Measurements from ENCODE around the gene EGFR.

EGFR gene

DNA sequence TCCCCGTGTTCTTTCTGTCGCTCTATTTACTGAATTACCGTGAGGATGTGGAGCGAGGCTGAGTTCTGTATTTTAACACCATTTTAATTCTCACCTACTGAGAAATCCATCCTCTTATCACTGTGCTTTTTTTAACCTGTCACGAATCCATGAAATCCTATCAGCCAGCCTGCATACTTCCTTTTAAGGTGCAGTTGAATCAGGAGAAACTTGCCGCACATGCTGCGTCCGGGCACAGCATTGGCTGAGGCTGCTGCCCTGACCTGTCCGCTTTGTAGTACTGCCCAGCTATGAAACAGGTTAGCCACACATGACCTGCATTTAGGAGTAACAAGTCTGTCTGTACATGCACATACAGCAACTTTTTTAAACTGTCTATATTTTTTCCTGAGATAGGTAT, 82.5 kb downstream of the EGFR start:
- no peak for DNase-seq (ENCODE audit: low read depth)

DNA sequence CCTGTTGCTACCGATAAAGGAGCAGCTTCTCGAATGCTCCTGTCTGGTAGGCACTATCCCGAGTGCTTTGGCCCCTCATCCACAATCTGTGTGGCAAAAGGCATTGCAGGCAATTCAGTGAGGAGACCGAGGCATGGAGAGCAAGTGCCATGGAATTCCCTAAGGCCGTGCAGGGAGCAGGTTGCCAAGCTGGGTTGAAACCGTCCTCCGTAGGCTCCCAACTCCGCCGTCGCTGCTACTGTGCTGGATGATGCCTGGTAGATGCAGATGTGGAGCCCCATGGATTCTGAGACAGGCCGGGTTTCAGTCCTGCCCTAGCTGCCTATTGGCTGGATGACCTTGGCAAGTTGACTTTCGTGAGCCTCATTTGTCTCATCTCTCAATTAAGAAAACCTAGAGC, 85.3 kb downstream of the EGFR start:
- DNase-seq (ENCODE audit: low read depth) = no peak

DNA sequence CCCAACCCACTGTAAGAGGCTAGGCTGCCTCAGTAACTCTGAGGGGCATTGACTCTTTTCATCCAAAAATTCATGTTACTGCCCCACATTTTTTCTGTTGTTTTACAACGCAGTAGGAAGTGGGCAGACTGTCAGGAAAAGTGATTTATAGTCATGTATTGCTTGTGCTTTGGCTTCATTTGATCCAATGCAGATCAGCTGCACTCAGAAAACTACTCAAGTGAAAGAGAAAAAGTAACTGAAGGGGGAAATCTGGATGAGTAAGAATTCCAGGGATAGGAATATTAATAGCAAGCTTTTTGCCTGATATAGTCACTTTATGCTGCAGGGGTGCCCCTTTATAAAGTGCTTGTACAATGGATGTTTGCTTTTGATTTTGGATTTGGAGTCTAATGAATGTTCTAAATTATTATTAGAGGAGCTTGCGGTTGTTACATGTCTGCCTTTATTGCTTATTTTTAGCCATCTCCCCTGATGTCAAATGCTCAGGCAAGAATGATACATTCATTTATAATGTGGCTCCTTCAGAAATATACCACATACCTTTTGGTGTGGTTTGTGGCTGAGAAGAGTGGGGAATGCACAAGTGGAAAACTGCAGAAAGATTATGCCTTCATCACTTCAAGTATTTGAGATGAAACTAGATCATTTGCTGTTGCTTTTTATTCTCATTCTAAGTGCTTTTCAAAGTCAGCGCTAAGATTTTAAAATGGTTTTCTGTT, 86.1 kb downstream of the EGFR start:
- DNase-seq (ENCODE audit: low read depth) = no peak

DNA sequence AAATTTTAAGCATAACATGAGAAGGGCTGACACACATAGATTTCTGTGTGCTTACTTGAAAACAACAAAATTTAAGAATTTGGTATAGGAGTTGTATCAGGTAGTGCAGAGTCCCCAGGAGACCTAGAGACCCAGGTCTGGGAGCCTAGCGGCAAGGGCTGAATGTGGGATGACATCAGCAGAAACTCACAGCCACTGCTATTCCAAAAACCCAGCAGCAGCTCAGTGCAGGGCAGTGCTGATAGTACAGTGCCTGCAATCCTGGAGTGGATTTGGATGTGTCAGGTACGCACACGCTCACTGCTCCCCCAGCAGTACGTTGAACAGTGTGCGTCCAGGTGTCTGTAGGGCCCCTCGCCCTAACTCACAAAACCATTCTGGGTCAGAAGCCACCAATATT, 87.1 kb downstream of the EGFR start:
- DNase-seq (ENCODE audit: low read depth) = no peak

DNA sequence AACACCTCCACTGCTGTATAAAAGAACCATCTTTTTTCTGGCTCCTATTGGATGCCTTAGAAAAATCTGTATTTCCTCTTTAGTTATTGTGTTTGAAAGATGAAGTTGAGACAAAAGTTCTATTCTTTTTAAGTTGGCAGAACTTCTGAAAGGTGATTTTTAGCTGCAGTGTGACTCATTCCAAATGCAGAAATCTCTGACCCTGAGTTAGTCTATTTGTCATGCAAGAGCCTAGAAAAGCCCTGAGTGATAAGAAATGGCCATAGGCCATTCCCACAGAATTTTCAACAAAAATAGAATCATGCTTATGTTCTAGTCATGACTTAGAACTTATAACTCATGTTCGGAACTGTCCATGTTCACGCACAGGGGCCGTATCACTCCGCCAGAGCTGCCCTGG, 89.1 kb downstream of the EGFR start:
- no peak for DNase-seq (ENCODE audit: low read depth)

DNA sequence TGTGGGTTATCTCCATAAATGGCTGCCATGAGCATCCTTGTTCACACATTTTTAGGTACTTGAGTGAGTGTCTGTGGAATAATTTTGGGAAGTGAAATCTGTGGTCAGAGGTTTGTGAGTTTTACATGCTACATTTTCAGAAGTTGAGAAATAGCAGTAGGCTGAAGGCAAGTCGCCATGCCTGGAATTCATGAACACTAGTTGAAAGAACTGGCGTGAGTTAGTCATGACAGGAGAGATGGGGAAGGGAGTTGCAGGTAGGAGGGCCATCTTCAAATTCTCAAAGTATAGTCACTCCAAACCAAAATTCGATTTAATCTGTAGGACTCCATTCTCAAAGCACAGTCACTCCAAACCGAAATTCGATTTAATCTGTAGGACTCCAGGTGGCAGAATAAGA, 89.6 kb downstream of the EGFR start:
- DNase-seq (ENCODE audit: low read depth) = no peak

DNA sequence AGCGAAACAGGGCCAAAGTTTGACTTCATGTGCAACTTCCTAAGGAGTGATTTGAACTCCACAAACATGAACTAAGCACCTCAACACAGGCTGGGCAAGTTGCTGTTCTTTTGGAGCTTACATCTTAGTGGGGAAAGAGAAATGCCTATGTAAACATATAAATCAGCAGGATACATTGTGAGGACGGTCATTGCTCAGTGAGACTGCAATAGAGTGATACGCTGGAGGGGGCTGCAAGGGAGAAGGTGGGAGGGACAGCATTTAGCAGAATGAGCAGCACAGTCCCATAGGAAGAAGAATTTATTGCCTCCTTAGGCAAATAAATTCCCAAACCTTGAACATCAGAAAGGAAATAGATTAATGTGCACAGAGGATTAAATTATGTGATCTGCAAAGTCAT, 90.0 kb downstream of the EGFR start:
- DNase-seq (ENCODE audit: low read depth) = no peak

DNA sequence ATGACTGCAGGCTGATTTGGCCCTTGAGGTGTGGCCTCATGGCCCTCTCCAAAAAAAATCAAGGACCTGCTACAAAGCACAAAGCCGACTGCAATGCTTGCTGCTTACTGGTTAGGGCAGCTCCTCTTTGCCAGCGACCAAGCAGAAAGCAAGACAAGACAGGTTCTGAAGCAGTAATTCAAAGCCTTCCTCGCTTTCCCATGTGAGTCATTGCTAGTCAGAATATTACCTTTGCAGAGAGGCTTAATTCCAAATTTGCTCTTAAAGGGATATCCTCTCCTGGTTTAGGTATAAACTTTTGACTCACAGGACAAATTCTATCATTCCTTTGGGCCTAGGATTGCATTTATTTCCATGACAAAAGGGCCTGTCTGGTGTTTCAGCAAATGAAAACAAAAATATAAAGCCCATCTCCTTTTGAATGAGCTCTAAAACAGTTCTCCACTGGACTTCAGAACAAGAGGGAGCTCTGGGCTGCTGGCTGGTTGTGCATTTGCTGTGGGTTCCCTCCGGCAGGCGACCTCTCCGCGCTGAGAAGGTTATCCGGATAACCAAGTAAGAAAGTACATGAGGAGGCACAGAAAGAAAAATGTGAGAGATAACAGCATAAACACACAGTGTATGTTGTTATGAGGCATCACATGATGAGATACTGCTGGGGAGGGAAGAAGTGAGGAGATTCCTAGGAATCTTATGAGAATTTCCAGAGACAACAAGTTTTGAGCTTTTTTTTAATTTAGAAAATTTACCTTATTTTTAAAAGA, 90.8 kb downstream of the EGFR start:
- DNase-seq (ENCODE audit: low read depth) = no peak

DNA sequence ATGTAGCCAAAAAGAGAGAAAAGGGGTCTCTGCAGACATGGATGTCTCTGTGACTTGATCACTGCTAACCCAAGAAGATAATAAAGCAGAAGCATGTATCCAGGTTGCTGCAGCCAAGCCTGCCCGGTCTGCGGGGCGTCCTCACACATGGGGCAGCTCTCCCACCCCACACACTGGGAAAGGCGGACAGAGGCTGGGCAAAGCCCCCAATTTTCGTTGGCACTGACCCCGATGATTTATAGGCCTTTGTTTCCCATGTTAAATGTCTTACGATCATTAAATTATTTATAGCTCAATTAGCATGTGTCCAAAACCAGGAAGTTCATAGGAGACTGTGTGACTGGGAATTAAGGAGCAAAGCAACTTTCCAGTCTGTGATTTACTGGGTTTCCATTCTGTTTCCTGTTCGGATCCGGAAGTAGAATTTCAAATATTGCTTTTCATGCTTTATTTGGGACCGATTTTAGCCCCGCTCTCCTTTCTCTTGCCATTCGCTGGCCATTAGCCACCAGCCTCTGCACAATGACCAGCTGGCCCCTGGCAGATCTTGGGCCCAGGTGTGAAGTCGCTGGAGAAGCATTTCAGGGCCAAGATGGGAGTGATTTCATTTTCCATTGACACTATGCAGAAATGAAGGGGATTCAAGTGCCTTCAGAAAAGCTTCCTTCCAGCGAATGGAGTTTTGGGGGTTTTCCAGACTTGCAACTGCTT, 91.6 kb downstream of the EGFR start:
- no peak for DNase-seq (ENCODE audit: low read depth)

DNA sequence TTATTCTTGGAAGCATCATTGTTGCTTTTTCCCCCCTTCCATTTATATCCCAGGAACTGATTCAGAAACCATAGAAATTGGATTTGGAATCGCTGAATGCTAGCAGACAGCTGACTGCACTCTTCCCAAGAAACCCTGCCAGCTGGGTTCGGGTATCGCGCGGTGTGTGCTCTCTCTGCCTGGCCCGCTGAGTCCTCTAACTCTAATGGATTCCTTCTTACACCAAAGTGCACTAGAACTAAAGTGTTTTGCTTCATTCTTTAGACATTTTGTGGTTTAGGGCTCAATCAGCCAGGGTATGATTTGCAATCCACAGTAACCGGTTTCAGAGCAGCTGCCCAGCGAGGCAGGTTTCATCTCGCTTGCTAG, 92.2 kb downstream of the EGFR start:
- no peak for DNase-seq (ENCODE audit: low read depth)

DNA sequence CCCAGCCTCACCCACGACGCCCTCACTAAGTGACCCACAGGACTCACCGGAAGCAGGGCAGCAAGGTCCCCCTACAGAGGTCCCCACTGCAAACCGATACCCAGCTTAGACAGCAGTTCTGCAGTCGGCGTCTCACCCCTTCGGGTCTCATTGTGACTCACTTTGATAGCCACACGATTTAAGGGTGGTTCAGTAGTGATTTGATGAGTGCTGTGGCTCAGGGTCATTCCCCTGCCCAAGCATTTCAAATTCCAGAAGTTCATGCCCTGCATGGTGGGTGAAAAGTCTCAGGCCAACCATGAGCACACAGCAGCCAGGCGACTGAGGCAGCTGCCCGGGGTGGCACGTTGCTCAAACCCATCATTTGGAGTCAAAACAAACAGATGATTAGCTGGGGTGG, 93.2 kb downstream of the EGFR start:
- no peak for DNase-seq (ENCODE audit: low read depth)

DNA sequence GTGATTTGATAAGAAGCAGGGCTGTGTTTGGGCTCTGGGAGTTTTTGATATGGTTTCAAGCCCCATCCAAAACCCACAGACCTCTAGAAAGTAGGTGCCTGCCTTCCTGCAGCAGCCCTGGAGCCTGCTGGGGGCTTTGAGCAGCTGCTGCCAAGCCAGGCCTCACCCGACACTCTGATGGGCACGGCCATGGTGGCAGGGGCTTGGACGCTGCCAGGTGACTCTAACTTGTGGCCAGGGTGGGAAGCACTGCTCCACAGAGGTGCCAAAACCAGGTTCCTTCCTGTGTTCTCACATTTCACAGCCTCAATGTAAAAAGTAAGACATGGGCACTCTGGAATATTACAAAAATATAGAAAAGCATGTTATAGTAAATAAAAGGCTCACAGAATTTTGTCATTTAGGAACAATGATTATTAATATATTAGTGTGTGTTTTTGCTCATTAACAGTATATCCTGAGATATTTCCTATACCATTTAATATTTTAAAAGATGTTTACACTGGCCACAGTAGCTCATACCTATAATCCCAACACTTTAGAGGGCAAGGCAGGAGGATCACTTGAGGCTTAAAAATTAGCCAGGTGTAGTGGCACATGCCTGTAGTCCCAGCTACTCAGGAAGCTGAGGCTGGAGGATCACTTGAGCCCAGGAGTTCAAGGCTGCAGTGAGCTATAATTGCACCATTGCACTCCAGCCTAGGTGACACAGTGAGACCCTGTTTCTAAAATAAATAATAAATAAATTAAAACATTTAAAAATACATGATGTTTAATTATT, 95.1 kb downstream of the EGFR start:
- DNase-seq (ENCODE audit: low read depth) = no peak

DNA sequence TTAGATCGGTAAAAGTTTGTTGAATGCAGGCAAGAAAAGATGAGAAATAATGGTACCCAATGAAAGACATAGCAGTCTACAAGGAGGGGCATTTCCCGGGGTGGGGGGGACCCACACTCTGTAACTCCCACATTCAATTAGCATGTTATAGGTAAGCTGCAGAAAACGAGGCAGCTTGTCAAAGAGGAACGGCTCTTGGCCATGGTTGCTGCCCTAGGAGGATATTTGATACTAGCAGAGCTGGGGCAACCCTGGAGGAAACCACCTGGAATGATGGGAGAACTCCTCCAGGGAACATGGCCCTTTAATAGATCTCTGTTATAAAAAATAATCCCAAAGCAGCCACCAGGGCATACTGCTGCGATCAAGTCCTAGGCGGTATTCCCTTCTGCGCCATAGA, 98.5 kb downstream of the EGFR start:
- no peak for DNase-seq (ENCODE audit: low read depth)

DNA sequence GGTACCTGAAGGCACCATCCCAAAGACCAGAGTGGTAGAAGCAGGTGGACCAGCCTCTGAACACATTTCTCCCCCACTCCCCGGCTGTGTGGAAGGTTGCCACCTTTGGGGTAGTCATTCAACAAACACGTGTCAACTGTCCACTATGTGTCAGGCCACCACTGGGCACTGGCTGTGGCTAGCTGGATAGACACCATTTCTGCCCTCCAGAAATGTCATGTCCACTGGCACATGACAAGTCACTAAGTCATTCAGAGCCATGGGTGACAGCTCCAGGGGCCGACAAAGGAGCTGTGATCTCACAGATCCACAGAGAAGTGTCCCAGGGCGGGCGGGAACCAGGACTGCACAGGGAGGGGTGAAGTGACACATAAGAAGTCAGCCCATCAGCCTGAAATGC, 99.6 kb downstream of the EGFR start:
- DNase-seq (ENCODE audit: low read depth) = no peak

DNA sequence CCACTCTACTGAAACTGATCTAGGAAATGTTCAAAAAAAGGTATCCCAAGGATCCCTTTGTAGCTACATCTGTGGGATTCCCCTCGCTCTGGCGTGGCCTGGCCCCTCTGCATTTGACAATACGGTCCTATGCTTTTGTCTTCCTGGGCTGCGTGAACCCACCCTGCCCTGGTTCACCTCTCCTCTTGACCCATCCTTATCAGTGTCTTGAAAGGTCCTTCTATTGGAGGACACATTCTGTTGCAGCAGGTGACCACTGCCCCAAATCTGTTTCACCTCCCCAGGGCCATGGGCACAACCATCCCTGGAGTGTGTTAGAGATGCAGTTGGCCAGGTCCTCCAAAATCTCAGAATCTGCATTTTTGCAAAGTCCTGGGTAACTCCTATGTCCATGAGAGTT, 100.8 kb downstream of the EGFR start:
- no peak for DNase-seq (ENCODE audit: low read depth)

DNA sequence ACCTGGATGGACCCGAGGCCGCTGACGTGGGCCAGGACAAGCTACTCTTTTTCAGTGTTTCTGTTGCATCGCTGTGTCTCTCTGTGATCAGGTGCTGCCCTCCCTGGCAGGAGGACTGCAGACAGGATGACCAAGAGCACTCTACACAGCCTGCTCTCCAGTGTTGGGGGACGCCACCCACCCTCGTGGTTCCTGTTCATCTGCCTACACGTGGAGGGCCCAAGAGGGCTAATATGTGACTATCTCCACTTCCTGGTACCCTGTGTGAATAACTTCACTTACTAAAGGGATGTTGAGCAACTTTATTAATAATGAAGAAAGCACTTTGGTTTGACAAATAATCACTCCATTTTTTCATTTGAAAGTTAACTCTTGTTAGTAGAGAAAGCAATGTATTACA, 101.3 kb downstream of the EGFR start:
- no peak for DNase-seq (ENCODE audit: low read depth)

DNA sequence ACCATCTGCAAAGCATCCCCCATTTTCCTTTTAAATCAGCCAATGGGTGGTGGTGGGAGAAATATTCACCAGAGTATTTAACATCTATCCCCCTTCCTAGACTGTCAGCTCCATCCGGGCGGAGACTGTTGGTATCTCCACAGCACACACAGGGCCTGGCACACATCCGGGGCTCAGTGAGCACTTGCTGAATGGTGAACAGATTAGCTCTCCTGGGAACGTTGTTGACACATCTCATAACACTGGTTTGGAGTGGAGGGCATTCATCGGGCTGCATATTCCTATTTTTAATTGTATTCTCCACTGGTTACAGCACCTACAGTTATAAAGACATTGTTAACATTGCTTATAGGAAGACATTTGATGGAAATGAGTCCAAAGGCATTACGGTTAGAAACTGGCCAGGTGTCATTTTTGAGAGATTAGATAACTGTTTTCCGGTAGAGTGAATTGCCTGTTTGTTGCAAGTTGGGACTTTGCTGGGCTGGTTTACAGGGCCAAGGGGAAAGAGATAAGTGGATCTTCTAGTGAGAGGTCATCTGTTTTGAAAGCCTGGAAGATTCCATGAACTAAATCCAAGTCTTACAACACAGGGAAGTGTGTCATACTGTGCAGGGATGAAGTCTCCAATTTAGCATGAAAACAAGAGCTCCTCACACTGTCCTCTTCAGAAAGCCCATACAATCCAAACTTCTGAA, 101.8 kb downstream of the EGFR start:
- no peak for DNase-seq (ENCODE audit: low read depth)

DNA sequence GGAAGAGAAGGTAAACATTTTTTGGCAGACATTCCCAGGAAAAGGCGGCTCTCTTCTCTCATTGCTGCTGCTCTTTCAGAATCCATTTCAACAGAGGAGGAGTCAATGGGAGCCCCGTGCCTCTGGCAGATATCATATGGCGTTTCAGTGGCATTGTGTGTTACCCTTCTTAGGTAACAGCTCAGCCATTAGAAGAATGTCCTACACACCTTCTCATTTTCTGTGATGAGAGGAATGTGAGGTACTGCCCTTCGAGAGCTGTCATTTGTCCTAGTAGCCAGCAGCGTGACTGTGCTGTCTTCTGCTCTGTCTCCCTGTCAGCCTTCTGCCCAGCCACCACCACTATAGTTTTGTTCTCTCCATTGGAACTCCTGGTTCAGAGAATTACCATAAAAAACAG, 102.4 kb downstream of the EGFR start:
- no peak for DNase-seq (ENCODE audit: low read depth)

DNA sequence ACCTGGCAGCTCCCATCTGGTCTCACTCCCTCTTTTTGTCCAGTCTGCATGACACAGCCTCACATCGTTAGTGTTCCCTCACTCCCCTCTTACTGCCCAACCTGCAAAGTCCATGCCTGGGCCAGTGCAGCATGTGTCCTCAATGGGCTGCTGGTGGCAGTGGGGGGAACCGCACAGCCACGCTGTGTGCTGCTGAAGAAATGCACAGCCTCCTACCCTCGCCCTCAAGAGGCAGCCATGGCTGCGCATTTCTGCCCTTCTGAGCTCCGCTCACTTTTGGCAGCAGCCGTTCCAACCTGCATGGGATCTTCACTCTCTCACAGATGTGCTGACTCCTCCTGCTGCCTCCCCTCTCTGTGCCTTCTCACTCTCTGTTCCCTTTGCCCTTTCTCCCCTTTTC, 103.4 kb downstream of the EGFR start:
- no peak for DNase-seq (ENCODE audit: low read depth)

DNA sequence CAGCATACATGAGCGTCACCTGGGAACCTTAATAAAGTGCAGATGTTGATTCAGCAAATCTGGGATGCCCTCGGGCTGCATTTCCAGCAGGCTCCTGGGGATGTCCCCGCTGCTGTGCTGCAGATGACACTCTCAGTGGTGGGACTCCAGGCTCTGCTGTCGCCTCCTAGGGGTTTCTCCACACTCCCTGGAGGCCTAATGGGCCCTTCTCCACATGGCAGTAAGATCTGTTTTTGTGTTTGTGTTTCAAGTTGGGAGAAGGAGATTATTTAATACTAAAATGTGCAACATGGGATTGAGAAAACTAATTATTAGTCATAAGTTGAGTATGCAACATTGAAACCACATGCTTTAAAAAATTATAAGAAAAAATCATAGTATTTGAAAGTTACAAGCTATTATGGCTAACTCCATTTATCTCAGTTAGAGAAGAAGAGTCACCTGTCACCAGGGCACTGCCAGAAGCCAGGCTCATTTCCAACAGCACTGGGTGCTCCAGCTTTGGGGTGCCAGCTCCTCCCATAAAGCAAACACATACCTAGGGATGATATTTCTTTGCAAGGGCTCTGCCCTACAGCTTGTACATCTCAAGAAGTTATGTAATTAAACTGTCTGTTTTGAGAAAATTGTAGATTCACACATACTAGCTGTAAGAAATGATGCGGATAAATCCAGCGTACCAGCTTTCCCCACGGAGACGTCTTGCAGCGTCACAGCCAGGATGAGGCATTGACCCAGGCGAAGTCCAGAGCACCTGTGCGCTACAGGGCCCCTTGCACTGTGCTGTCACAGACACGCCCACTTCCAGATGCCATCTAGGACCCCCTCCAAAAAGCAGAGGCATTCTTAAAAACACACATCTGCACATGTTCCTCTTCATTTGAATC, 106.4 kb downstream of the EGFR start:
- no peak for DNase-seq (ENCODE audit: low read depth)

DNA sequence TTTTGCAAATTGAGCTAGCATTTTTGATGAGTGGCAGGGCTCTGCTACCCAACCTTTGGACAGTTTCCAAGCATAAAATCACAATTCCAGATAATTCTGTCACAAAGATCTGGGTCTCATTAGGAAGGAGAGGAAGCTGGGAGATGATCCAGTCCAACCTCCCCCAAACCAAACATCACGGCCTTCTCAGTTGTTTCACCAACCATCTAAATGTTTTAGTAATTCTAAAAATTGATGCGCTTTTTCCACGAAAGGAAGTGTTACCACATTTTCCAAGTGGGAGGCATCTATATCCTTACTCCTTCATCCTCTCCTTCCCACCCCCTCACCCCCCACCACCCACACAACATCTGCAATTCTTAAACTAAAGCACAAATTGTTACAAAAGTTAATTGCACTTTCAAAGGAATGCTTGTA, 108.3 kb downstream of the EGFR start:
- no peak for DNase-seq (ENCODE audit: low read depth)

Measured in T follicular helper cell (primary cell).